ENCODE data around the gene METTL9. TPM values are rescaled to one million over a fixed set of nuclear protein-coding genes. Genes with fewer than 3 reads are reported as not detected.

Gene METTL9
- total and polyA plus RNA-seq, 2 of the 13 experiments (the other 11 are each of a cell fraction or from before 2014, with no cell fraction given) = 123 to 204 TPM

GRCh38 chr16:21599122-21600030 is at the start of gene METTL9 (continued):
- TF ChIP-seq HNRNPH1 (optimal IDR thresholded peaks at IDR 0.05; ENCODE audit: low read depth, low read length) = no peak
- no peak for TF ChIP-seq ATAD3A (CRISPR knock-in tag; IDR thresholded peaks at IDR 0.05)
- TF ChIP-seq ZFP1 (CRISPR knock-in tag; IDR thresholded peaks at IDR 0.05) = peak; percentile 97; the same call in 1 of the 2 replicates
- TF ChIP-seq ZNF264 (CRISPR knock-in tag; IDR thresholded peaks at IDR 0.05) = peak; percentile 92; the same call in 1 of the 2 replicates
- TF ChIP-seq GATAD2A (CRISPR knock-in tag; IDR thresholded peaks at IDR 0.05) = peak; percentile 95
- peak; percentile 98 for TF ChIP-seq ZFP91 (CRISPR knock-in tag; IDR thresholded peaks at IDR 0.05; ENCODE audit: borderline replicate concordance)
- peak; percentile 89 for TF ChIP-seq CREB1 (IDR thresholded peaks at IDR 0.05)
- peak; percentile 33; the same call in 1 of the 2 replicates for TF ChIP-seq CREB1 (CRISPR knock-in tag; IDR thresholded peaks at IDR 0.05)
- peak; percentile 90; the same call in 1 of the 2 replicates for TF ChIP-seq LRRFIP1 (CRISPR knock-in tag; conservative IDR thresholded peaks at IDR 0.05)
- TF ChIP-seq JUNB (CRISPR knock-in tag; IDR thresholded peaks at IDR 0.05; ENCODE audit: borderline replicate concordance) = no peak
- TF ChIP-seq ZBTB7A (CRISPR knock-in tag; IDR thresholded peaks at IDR 0.05) = peak; percentile 68
- peak; percentile 100 for TF ChIP-seq IRF2 (CRISPR knock-in tag; IDR thresholded peaks at IDR 0.05)
- peak; percentile 95 for TF ChIP-seq MXD4 (CRISPR knock-in tag; IDR thresholded peaks at IDR 0.05)
- peak; percentile 95; the same call in 1 of the 2 replicates for TF ChIP-seq ZNF709 (CRISPR knock-in tag; IDR thresholded peaks at IDR 0.05)
- TF ChIP-seq ZFP36L1 (CRISPR knock-in tag; IDR thresholded peaks at IDR 0.05) = peak; percentile 75; the same call in 1 of the 2 replicates
- peak; percentile 66 for TF ChIP-seq ZNF652 (CRISPR knock-in tag; IDR thresholded peaks at IDR 0.05; ENCODE audit: borderline replicate concordance, low read depth)
- peak; percentile 86 for TF ChIP-seq PAXIP1 (CRISPR knock-in tag; conservative IDR thresholded peaks at IDR 0.05)
- peak; percentile 63; the same call in 1 of the 2 replicates for TF ChIP-seq DPF2 (CRISPR knock-in tag; IDR thresholded peaks at IDR 0.05; ENCODE audit: borderline replicate concordance, low read depth)
- no peak for TF ChIP-seq ZNF720 (CRISPR knock-in tag; IDR thresholded peaks at IDR 0.05)
- TF ChIP-seq HMG20A (CRISPR knock-in tag; IDR thresholded peaks at IDR 0.05; ENCODE audit: borderline replicate concordance) = 0 out of 2 replicates have a peak, but pooled peaks have one; percentile 59

Data from HepG2 (cell line).